GM12865 (cell line): ENCODE measurements around the gene SPESP1.

Experiments
- DNase-seq: peaks from one replicate; pipeline ENCODE4 v3.0.0; 2010; ENCODE audit warnings: low read depth
- H3K4me3 ChIP-seq: 2 replicates; pipeline ENCODE4 v1.5.1; 2011; ENCODE audit warnings: mild to moderate bottlenecking, low read depth, low read length, control low read depth
- TF ChIP-seq, protein P1 (sequence below): IDR thresholded peaks from 2 replicates; pipeline ENCODE4 v1.5.1; 2011; ENCODE audit warnings: low read length, control low read depth, low read depth, inconsistent platforms; ENCODE audit not compliant: insufficient read depth; ENCODE audit errors: missing control alignments

The SPESP1 gene

DNA sequence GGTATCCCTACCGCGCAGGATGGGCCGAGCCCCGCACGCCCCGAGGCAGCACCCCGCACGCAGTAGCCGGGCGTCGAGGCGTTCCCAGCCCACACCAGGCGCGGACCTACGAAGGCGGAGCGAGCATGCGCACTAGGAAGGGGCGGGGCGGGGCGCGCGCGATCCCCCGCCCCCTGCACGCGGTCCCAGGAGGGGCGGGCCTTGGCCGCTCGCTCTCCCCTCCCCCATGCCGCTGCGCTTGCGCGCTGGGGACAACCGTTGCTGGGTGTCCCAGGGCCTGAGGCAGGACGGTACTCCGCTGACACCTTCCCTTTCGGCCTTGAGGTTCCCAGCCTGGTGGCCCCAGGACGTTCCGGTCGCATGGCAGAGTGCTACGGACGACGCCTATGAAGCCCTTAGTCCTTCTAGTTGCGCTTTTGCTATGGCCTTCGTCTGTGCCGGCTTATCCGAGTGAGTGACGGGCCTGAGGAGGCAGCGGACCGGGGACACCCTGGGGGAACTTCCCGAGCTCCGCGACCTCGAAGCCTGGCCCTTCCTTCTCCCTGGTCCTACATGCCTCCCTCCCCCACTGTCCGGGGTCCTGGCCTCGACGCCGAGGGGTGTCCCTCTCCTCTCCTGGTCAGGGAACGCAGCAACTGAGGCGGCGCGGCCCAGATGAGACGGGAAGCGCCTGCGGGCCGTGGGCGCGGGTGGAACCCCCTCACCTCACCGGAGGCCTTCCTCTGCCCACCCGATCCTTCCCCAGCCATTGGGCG, at the start of gene SPESP1:
SPESP1 (plus strand) TSS at position 258 of the 755 bp plus-strand sequence; CDS start at position 387, 129 bp downstream.
- no peak for DNase-seq
- TF ChIP-seq, protein P1, sequence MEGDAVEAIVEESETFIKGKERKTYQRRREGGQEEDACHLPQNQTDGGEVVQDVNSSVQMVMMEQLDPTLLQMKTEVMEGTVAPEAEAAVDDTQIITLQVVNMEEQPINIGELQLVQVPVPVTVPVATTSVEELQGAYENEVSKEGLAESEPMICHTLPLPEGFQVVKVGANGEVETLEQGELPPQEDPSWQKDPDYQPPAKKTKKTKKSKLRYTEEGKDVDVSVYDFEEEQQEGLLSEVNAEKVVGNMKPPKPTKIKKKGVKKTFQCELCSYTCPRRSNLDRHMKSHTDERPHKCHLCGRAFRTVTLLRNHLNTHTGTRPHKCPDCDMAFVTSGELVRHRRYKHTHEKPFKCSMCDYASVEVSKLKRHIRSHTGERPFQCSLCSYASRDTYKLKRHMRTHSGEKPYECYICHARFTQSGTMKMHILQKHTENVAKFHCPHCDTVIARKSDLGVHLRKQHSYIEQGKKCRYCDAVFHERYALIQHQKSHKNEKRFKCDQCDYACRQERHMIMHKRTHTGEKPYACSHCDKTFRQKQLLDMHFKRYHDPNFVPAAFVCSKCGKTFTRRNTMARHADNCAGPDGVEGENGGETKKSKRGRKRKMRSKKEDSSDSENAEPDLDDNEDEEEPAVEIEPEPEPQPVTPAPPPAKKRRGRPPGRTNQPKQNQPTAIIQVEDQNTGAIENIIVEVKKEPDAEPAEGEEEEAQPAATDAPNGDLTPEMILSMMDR: no peak
- no peak within 1 kb of the TSS for H3K4me3 ChIP-seq

DNA sequence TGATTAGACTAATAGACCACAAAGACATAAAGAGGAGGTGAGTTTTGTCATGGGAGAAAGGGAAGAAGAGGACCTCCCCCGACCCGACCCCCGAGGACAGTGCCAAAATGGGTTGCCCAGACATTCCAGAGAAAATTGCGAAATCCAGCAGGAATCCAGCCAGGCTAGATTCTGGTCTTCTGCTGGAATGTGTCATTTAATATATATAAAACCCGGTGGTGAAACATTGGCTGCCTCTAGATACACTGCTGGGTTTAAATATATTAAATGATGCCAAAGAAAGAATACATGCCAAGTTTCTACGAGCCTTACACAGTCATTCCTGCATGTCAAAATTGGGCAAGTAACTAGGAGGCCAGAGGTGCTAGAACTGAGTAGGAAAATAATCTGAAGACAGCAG, 45.3 kb upstream of the SPESP1 start:
- DNase-seq: no peak
- TF ChIP-seq, protein P1: no peak
- H3K4me3 ChIP-seq: no peak overlapping the region

DNA sequence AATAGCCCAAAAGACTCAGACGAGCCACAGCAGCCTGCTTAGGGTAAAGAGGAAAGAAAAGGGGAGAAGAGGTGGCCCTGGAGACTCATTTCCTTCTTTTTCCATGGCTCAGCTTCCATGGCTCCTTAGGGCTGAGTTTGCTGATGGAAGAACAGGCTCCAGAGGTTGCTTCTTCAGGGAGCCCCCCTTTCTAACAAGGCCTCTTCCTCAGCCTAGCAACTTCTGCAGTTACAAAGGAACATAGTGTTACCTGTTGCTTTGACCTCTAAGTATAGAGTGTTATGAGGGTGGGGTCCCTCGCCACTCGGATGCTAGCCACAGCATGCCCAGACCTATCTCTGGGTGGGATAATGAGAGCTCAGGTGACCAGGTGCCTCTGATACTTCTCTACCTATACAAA, 43.2 kb upstream of the SPESP1 start:
- H3K4me3 ChIP-seq: no peak overlapping the region
- TF ChIP-seq, protein P1: no peak
- no peak for DNase-seq

DNA sequence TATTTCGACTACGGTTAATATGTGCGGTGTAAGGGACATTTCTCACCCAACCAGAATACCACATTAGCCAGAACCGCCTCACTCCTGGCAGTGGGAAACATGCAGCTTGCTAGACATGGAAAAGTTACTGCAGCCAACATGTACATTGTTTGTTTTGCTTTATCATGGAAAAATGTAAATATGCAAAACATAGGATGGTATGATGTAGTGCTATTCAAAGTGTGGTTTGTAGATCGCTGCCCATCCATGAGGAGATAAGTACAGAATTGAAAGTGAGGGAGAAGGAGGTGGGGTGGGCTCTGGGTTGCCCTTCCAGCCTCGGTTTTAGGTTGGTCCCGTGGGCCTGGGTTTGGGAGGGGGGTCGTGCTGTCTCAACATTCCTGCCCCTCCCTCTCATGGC, 42.5 kb upstream of the SPESP1 start:
- TF ChIP-seq, protein P1: no peak
- no peak overlapping the region for H3K4me3 ChIP-seq
- no peak for DNase-seq

DNA sequence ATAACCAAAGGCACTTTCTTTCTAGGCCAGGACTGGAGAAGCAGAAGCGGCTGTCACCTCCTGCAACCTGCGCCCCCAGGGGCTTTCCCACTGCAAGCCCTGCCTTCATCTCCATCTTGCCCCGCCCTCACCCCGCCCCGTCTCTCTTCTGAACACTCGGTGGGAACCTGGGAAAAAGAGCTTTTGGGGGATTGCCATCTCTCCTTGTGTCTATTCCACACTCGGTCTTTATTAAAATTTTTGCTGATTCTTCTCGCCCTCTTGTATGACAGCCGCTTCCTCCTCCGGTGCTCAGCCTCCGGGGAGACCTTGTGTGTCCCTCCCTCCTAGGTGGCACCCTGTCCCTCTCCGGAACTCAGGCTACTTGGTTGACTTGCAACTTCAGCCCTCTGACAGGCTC, 41.9 kb upstream of the SPESP1 start:
- no peak overlapping the region for H3K4me3 ChIP-seq
- TF ChIP-seq, protein P1: no peak

DNA sequence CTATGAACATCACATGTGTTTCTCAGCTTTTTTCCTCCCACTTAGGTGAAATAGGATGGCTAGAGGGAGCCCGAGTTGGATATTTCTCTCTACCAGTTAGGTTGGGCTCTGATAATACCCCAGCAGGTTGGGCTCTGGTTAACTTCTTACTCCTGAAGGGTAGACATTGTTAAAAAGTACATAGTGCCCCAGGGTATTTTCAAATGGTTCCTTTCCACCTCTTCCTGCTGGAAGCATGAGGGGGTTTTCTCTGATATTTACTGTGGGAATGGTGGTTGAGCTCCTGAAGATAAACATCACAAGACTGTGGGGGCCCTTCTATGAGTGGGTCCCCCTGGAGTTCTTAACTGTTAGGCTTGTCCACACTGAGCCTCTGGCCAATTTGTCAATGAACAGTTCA, 36.1 kb upstream of the SPESP1 start:
- no peak for DNase-seq
- TF ChIP-seq, protein P1: no peak
- H3K4me3 ChIP-seq: no peak overlapping the region

More for the DNA sequence above, 41.9 kb upstream of the SPESP1 start:
- no peak for DNase-seq

DNA sequence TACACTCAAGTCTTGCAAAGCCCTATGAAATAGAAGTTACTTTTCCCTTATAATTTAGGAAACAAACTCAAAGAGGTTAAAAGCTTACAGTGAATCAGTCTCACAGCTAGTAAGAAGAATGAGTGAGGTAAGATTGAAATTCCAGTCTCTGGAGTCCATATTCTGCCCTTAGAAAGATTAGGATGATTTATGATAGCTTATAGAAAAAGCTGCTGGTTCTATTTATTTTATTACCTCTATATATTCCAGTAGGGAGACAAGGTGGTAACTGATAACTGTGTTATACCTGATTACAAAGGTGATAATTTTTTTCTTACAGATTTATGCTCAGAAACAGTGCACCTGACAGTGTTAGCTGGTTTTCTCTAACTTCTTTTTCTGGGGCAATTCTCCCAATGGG, 34.1 kb upstream of the SPESP1 start:
- DNase-seq: no peak
- H3K4me3 ChIP-seq: no peak overlapping the region
- TF ChIP-seq, protein P1: no peak
